ENCODE results near the gene MIPEP.

- TF ChIP-seq POLR2A (IDR thresholded peaks at IDR 0.05) = no peak
- TF ChIP-seq, protein P1, sequence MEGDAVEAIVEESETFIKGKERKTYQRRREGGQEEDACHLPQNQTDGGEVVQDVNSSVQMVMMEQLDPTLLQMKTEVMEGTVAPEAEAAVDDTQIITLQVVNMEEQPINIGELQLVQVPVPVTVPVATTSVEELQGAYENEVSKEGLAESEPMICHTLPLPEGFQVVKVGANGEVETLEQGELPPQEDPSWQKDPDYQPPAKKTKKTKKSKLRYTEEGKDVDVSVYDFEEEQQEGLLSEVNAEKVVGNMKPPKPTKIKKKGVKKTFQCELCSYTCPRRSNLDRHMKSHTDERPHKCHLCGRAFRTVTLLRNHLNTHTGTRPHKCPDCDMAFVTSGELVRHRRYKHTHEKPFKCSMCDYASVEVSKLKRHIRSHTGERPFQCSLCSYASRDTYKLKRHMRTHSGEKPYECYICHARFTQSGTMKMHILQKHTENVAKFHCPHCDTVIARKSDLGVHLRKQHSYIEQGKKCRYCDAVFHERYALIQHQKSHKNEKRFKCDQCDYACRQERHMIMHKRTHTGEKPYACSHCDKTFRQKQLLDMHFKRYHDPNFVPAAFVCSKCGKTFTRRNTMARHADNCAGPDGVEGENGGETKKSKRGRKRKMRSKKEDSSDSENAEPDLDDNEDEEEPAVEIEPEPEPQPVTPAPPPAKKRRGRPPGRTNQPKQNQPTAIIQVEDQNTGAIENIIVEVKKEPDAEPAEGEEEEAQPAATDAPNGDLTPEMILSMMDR (IDR thresholded peaks at IDR 0.05) = no peak
These were observed 138.6 kb downstream of the MIPEP start for GRCh38 chr13:23750383-23751121.

All from body of pancreas (tissue), 4 donors.